ENCODE data around the gene TRPM3.

- no peak for TF ChIP-seq EP300 (IDR thresholded peaks at IDR 0.05)
- TF ChIP-seq CTCF (IDR thresholded peaks at IDR 0.05): no peak
Measured at GRCh38 chr9:70947511-70947910, 173.9 kb downstream of the TRPM3 start.
